K562 (cell line): ENCODE measurements around the gene DDC. TPM values are rescaled to one million over a fixed set of nuclear protein-coding genes. Genes with fewer than 3 reads are reported as not detected.

ENCODE experiments used
- ELF1 ChIP-seq: fragments of 200-800 bp; sonication (Bioruptor generic); IDR thresholded peaks from 2 replicates; pipeline ENCODE4 v1.6.1; 2016; ENCODE audit warnings: missing genetic modification characterization, missing compliant biosample characterization
- ILK ChIP-seq: fragments of 450-650 bp; IDR thresholded peaks from 2 replicates; pipeline ENCODE4 v1.6.1; 2016; ENCODE audit warnings: missing genetic modification characterization, low read depth, mild to moderate bottlenecking, missing compliant biosample characterization, moderate library complexity, borderline replicate concordance
- NR2C2 ChIP-seq, 2 experiments: fragments of 200-800 bp in 1 of 2; sonication (Bioruptor generic) in 1 of 2; sonication (generic) in 1 of 2; formaldehyde crosslinking in 1 of 2; IDR thresholded peaks; 2 replicates each; pipeline versions ENCODE4 v1.6.1 to v1.8.0; 2016 to 2022; ENCODE audit warnings: mild to moderate bottlenecking in 1 of 2, missing compliant biosample characterization in 1 of 2, missing genetic modification characterization in 1 of 2, missing genetic modification reagents in 1 of 2
- SMARCC2 ChIP-seq: fragments of 450-650 bp; IDR thresholded peaks from 2 replicates; pipeline ENCODE4 v1.6.1; 2017; ENCODE audit warnings: antibody characterized with exemption, moderate library complexity, mild to moderate bottlenecking, low read depth
- SRF ChIP-seq, 2 experiments: fragments of 250-450, 450-650 bp in 1 of 2; sonication (Bioruptor Pico) in 1 of 2; sonication (generic) in 1 of 2; formaldehyde crosslinking; IDR thresholded peaks; 2 replicates each; pipeline versions ENCODE4 v1.5.0 to v1.5.1; 2020 to 2022; ENCODE audit warnings: mild to moderate bottlenecking in 1 of 2, missing genetic modification reagents in 1 of 2
- polyA plus RNA-seq, 8 experiments: library from polyadenylated mRNA; depleted of rRNA in 4 of 8; stranded (reverse) in 5 of 8; unstranded in 3 of 8; fragments of >200 nt; fragmentation: Nextera tagmentation in 2 of 8; fragmentation: Illumina TruSeq in 1 of 8; extraction: Ambion mirVana in 2 of 8; extraction: Trizol in 1 of 8; gene quantifications; 2 replicates each; pipeline versions ENCODE4 v1.2.1 to v1.2.3, GENCODE V29; 2011 to 2014; ENCODE audit warnings: inconsistent platforms in 1 of 8, missing spikeins in 1 of 8
- total RNA-seq, 7 experiments: library from RNA; depleted of rRNA in 6 of 7; stranded (reverse); fragments of >200 nt in 6 of 7; fragmentation: Illumina TruSeq in 2 of 7; extraction: Trizol in 2 of 7; gene quantifications; 2 replicates each; pipeline versions ENCODE4 v1.2.1 to v1.2.3, GENCODE V29; 2011 to 2021; ENCODE audit warnings: low replicate concordance in 1 of 7
- TF ChIP-seq, protein P1 (sequence below): fragments of 450-650 bp; IDR thresholded peaks from 2 replicates; pipeline ENCODE4 v1.6.1; 2016; ENCODE audit warnings: mild to moderate bottlenecking, moderate library complexity
- TF ChIP-seq, protein P2 (sequence below): fragments of 250-450 bp; sonication (Bioruptor Pico); IDR thresholded peaks from 2 replicates; pipeline ENCODE4 v1.8.0; 2021; ENCODE audit warnings: moderate library complexity, mild to moderate bottlenecking, inconsistent platforms
- TF ChIP-seq, protein P3 (sequence below): IDR thresholded peaks from 3 replicates; pipeline ENCODE4 v1.6.1; 2011; ENCODE audit warnings: borderline replicate concordance, mild to moderate bottlenecking; ENCODE audit not compliant: insufficient read length, insufficient read depth
- TF ChIP-seq, protein P4 (sequence below), 3 experiments: fragments of 200-800 bp in 1 of 3; fragments of 250-450 bp in 1 of 3; fragments of 450-650 bp in 1 of 3; sonication (Bioruptor Pico) in 1 of 3; sonication (Bioruptor generic) in 1 of 3; formaldehyde crosslinking in 1 of 3; IDR thresholded peaks; 2 replicates each; pipeline versions ENCODE4 v1.6.1 to v1.8.0; 2016 to 2022; ENCODE audit warnings: mild to moderate bottlenecking in 2 of 3, missing genetic modification characterization in 2 of 3, missing compliant biosample characterization in 1 of 3, moderate library complexity in 1 of 3

Gene DDC
- total and polyA plus RNA-seq, 9 of the 15 experiments (the other 6 are each of a cell fraction or from before 2014, with no cell fraction given): not detected

DNA sequence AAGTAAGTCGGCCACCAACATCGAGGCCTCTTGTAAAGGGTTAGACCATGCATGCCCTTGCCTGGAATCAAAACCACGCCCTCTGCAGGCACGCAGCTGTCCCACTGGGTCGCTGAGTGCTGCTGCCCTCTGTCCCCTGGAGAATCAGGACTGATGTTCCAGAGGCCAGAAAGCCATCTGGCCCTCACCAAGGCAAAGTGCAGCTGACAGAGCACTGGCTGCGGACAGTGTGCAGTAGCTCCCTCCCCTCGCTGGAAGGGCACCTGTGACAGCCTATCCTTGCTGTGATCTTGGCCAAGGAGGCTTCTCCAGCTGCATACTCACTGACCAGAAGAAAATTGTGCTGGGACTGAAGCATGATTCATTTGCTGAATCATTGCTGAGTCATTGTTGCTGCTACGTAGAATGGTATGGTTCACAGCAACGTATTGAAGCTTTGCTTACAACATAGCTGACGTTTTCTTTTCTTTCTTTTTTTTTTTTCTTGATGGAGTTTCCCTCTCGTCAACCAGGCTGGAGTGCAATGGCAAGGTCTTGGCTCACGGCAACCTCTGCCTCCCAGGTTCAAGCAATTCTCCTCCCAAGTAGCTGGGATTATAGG lies 30.4 kb downstream of the DDC start (continued):
- no peak for TF ChIP-seq ILK (tag)
- no peak for TF ChIP-seq NR2C2 (CRISPR knock-in tag; IDR thresholded peaks at IDR 0.05)
- TF ChIP-seq NR2C2 (tag; IDR thresholded peaks at IDR 0.05): peak; percentile 78
- no peak for TF ChIP-seq SRF (CRISPR knock-in tag; IDR thresholded peaks at IDR 0.05)
- TF ChIP-seq, protein P1, sequence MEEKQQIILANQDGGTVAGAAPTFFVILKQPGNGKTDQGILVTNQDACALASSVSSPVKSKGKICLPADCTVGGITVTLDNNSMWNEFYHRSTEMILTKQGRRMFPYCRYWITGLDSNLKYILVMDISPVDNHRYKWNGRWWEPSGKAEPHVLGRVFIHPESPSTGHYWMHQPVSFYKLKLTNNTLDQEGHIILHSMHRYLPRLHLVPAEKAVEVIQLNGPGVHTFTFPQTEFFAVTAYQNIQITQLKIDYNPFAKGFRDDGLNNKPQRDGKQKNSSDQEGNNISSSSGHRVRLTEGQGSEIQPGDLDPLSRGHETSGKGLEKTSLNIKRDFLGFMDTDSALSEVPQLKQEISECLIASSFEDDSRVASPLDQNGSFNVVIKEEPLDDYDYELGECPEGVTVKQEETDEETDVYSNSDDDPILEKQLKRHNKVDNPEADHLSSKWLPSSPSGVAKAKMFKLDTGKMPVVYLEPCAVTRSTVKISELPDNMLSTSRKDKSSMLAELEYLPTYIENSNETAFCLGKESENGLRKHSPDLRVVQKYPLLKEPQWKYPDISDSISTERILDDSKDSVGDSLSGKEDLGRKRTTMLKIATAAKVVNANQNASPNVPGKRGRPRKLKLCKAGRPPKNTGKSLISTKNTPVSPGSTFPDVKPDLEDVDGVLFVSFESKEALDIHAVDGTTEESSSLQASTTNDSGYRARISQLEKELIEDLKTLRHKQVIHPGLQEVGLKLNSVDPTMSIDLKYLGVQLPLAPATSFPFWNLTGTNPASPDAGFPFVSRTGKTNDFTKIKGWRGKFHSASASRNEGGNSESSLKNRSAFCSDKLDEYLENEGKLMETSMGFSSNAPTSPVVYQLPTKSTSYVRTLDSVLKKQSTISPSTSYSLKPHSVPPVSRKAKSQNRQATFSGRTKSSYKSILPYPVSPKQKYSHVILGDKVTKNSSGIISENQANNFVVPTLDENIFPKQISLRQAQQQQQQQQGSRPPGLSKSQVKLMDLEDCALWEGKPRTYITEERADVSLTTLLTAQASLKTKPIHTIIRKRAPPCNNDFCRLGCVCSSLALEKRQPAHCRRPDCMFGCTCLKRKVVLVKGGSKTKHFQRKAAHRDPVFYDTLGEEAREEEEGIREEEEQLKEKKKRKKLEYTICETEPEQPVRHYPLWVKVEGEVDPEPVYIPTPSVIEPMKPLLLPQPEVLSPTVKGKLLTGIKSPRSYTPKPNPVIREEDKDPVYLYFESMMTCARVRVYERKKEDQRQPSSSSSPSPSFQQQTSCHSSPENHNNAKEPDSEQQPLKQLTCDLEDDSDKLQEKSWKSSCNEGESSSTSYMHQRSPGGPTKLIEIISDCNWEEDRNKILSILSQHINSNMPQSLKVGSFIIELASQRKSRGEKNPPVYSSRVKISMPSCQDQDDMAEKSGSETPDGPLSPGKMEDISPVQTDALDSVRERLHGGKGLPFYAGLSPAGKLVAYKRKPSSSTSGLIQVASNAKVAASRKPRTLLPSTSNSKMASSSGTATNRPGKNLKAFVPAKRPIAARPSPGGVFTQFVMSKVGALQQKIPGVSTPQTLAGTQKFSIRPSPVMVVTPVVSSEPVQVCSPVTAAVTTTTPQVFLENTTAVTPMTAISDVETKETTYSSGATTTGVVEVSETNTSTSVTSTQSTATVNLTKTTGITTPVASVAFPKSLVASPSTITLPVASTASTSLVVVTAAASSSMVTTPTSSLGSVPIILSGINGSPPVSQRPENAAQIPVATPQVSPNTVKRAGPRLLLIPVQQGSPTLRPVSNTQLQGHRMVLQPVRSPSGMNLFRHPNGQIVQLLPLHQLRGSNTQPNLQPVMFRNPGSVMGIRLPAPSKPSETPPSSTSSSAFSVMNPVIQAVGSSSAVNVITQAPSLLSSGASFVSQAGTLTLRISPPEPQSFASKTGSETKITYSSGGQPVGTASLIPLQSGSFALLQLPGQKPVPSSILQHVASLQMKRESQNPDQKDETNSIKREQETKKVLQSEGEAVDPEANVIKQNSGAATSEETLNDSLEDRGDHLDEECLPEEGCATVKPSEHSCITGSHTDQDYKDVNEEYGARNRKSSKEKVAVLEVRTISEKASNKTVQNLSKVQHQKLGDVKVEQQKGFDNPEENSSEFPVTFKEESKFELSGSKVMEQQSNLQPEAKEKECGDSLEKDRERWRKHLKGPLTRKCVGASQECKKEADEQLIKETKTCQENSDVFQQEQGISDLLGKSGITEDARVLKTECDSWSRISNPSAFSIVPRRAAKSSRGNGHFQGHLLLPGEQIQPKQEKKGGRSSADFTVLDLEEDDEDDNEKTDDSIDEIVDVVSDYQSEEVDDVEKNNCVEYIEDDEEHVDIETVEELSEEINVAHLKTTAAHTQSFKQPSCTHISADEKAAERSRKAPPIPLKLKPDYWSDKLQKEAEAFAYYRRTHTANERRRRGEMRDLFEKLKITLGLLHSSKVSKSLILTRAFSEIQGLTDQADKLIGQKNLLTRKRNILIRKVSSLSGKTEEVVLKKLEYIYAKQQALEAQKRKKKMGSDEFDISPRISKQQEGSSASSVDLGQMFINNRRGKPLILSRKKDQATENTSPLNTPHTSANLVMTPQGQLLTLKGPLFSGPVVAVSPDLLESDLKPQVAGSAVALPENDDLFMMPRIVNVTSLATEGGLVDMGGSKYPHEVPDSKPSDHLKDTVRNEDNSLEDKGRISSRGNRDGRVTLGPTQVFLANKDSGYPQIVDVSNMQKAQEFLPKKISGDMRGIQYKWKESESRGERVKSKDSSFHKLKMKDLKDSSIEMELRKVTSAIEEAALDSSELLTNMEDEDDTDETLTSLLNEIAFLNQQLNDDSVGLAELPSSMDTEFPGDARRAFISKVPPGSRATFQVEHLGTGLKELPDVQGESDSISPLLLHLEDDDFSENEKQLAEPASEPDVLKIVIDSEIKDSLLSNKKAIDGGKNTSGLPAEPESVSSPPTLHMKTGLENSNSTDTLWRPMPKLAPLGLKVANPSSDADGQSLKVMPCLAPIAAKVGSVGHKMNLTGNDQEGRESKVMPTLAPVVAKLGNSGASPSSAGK: peak; percentile 85
- peak; percentile 90 for TF ChIP-seq SMARCC2
- TF ChIP-seq, protein P2, sequence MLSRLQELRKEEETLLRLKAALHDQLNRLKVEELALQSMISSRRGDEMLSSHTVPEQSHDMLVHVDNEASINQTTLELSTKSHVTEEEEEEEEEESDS (CRISPR knock-in tag): no peak
- TF ChIP-seq, protein P3, sequence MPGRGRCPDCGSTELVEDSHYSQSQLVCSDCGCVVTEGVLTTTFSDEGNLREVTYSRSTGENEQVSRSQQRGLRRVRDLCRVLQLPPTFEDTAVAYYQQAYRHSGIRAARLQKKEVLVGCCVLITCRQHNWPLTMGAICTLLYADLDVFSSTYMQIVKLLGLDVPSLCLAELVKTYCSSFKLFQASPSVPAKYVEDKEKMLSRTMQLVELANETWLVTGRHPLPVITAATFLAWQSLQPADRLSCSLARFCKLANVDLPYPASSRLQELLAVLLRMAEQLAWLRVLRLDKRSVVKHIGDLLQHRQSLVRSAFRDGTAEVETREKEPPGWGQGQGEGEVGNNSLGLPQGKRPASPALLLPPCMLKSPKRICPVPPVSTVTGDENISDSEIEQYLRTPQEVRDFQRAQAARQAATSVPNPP: no peak
- TF ChIP-seq ELF1 (tag): no peak
- TF ChIP-seq, protein P4, sequence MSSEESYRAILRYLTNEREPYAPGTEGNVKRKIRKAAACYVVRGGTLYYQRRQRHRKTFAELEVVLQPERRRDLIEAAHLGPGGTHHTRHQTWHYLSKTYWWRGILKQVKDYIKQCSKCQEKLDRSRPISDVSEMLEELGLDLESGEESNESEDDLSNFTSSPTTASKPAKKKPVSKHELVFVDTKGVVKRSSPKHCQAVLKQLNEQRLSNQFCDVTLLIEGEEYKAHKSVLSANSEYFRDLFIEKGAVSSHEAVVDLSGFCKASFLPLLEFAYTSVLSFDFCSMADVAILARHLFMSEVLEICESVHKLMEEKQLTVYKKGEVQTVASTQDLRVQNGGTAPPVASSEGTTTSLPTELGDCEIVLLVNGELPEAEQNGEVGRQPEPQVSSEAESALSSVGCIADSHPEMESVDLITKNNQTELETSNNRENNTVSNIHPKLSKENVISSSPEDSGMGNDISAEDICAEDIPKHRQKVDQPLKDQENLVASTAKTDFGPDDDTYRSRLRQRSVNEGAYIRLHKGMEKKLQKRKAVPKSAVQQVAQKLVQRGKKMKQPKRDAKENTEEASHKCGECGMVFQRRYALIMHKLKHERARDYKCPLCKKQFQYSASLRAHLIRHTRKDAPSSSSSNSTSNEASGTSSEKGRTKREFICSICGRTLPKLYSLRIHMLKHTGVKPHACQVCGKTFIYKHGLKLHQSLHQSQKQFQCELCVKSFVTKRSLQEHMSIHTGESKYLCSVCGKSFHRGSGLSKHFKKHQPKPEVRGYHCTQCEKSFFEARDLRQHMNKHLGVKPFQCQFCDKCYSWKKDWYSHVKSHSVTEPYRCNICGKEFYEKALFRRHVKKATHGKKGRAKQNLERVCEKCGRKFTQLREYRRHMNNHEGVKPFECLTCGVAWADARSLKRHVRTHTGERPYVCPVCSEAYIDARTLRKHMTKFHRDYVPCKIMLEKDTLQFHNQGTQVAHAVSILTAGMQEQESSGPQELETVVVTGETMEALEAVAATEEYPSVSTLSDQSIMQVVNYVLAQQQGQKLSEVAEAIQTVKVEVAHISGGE (CRISPR knock-in tag; IDR thresholded peaks at IDR 0.05): 0 out of 6 replicates have a peak, but pooled peaks of 1 of the 3 experiments have one; percentile 29
